GM12873 (cell line): ENCODE measurements around the gene VPREB1.

Source experiments
- TF ChIP-seq, protein P1 (sequence below): IDR thresholded peaks from 2 replicates; pipeline ENCODE4 v1.5.1; 2012; ENCODE audit warnings: low read depth, mild to moderate bottlenecking, moderate library complexity, low read length, control low read depth; ENCODE audit not compliant: insufficient read depth; ENCODE audit errors: missing control alignments

VPREB1 gene

DNA sequence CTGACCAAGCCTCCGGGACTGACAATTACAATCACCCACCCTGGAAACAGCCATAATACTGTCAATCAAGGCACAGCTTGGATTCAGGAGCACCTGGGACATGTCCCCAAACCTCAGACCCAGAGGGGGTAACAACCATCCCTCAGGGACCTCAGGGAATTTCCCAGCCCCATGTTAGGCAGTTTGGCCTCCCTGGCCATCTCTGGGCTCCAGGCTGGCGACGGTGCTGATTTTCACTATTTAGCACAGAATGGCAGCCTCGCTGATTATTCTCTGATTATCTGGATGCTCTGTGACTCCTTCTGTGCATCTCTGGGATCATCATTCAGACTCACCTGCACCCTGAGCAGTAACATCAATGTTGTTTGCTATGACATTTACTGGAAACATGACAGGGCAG is 45.8 kb upstream of the VPREB1 start:
- TF ChIP-seq, protein P1, sequence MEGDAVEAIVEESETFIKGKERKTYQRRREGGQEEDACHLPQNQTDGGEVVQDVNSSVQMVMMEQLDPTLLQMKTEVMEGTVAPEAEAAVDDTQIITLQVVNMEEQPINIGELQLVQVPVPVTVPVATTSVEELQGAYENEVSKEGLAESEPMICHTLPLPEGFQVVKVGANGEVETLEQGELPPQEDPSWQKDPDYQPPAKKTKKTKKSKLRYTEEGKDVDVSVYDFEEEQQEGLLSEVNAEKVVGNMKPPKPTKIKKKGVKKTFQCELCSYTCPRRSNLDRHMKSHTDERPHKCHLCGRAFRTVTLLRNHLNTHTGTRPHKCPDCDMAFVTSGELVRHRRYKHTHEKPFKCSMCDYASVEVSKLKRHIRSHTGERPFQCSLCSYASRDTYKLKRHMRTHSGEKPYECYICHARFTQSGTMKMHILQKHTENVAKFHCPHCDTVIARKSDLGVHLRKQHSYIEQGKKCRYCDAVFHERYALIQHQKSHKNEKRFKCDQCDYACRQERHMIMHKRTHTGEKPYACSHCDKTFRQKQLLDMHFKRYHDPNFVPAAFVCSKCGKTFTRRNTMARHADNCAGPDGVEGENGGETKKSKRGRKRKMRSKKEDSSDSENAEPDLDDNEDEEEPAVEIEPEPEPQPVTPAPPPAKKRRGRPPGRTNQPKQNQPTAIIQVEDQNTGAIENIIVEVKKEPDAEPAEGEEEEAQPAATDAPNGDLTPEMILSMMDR: no peak

DNA sequence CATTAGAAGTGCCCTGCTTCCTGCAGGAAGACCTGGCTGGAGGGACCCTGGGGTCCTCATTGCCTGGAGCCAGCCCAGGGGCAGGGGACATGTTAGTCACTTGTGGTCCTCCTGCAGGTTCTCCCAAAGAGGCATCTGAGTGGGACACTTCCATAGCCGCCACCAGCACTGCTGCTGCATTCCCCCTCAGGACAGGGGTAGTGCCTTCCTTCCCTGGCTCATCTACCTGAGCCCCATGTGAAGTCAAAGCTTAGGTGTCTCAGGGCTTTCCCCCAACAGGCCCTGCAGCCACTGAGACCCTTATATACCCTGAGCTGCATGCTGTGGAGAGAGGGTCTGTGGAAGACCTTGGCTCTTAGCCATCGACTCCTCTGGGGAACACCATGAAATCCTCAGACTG is 45.0 kb upstream of the VPREB1 start:
- TF ChIP-seq, protein P1: no peak

DNA sequence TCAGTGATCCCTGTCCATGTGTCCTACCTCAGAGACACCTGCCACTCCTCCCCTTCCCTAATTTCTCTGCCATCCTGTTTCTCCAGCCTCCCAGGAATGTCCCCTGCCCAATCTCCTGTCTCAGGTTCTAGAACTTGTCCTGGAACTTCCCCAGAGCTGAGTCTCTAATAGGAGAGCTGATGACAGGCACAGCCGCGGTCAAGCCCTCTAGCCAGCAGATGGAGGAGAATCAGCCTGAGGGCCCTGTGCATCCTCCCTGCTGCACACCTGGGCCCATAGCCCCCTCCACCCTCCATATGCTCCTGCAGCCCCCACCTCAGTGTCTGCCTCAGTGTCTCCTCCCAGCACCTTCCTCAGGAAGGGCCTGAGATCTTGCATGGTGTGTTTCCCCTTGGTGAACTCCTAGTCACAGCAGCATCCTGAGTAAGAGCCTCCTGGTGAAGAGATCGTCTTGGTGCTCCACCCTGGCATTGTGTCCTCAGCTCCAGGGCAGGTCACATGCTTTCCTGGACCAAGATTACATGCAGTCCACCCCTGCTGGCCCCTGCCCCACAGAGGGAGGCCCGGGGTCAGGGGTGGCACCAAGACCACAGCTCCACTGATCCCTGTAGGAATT is 43.9 kb upstream of the VPREB1 start:
- TF ChIP-seq, protein P1: no peak

DNA sequence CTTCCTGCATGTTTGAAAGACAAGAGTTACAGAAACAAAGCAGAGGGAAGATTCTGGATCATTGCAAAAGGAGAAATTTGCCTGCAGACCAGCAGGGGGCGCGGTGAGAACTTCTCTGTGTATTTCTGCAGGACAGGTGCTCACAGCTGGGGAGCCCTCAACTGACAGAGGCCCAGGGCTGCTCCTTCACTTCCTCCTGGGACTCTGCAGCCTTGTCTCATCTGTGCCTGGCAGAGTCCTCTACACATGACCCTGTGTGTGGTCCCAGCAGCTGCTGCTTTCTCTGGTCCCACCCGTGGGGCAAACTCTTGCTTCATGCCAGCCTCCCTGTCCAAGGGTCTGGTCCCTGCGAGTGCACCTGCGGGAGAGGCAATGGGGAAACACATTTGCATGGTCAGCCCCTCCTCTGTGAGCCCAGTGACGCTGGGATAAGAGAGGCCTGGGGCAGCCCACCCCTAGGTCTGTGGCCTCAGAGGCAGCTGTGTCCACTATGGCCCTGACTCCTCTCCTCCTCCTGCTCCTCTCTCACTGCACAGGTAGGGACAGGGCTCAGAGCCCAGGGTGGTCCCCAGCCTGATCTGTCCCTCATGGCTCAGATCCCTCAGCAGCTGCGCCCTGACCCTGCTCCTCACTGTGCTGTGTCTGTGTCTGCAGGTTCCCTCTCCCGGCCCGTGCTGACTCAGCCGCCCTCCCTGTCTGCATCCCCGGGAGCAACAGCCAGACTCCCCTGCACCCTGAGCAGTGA is 43.2 kb upstream of the VPREB1 start:
- TF ChIP-seq, protein P1: peak; percentile 73

DNA sequence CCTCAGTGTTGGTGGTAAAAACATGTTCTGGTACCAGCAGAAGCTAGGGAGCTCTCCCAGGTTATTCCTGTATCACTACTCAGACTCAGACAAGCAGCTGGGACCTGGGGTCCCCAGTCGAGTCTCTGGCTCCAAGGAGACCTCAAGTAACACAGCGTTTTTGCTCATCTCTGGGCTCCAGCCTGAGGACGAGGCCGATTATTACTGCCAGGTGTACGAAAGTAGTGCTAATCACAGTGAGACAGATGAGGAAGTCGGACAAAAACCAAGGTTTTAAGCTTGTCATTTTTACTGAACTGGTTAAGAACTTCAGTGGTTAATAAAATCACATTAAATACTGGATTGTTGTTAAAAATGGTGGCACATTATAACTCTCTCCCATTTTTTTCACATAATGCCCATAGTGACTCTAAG is 42.6 kb upstream of the VPREB1 start:
- TF ChIP-seq, protein P1: no peak

DNA sequence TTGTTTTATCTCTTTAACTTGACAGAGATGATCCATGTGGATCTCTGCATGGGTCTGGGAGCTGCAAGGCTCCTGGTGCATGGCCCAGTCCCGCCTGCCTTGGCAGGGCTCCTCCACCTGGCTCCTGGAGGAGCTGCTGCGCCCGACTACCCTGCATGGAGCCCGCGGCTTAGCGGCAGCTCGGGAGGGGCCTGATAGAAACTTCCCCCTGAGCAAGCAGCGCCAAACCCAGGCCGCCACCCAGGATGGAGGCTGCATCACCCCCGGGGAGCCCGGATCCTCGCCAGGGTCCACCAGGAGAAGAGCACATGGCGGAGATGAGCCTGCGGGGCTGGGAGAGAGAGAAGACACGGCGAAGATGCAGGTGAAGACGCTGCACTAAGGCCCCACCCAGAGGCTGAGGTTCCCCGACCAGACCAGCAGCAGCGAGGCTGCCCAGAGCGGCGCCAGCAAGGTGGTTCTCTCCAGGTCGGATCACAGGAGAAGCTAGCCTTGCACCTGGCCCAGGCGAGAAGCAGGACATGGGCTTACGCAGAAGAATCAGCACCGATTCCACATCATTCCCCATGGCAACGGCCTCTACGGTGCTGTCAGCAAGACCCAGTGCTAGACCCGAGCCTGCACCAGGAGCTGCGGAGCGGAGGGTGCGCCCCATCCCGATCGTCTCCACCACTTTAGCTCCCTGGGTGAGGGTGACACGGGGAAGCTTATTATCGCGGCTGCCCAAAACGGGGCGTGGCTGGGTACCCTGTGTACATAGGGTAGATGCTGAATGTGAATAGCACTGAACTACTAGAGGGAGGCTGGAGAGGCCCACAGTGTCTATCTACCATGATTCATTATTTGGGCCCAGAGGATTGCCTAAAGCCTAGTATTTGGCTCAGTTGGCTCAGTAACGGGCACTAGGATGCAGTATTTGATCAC is 41.3 kb upstream of the VPREB1 start:
- TF ChIP-seq, protein P1: no peak
